ENCODE measurements around the gene PRB2.
"Not testable (repeated sequence)": the region's sequence is repeated elsewhere in the genome, so short reads cannot be mapped to it uniquely, and the experiment has no call there.

The PRB2 gene

GRCh38 chr12:11395467-11395866, at the start of gene PRB2:
Gene PRB2, minus strand, starts transcription at chr12:11395567. Its CDS starts 38 bp downstream, at chr12:11395529.
- not testable (repeated sequence) for DNase-seq (ENCODE audit: low spot score)

- no peak for DNase-seq (ENCODE audit: low spot score)
Observed at GRCh38 chr12:11437966-11438365, 42.6 kb upstream of the PRB2 start.

- DNase-seq (ENCODE audit: low spot score): no peak
Observed at GRCh38 chr12:11433664-11434063, 38.3 kb upstream of the PRB2 start.

GRCh38 chr12:11431486-11431885, 36.1 kb upstream of the PRB2 start:
- DNase-seq (ENCODE audit: low spot score): no peak

- no peak for DNase-seq (ENCODE audit: low spot score)
Observed at GRCh38 chr12:11427341-11427740, 32.0 kb upstream of the PRB2 start.

GRCh38 chr12:11412731-11413130, 17.4 kb upstream of the PRB2 start:
- no peak for DNase-seq (ENCODE audit: low spot score)

- DNase-seq (ENCODE audit: low spot score): no peak
Observed at GRCh38 chr12:11408096-11408495, 12.7 kb upstream of the PRB2 start.

GRCh38 chr12:11397366-11397765, 2.0 kb upstream of the PRB2 start:
- DNase-seq (ENCODE audit: low spot score): no peak

- not testable (repeated sequence) for DNase-seq (ENCODE audit: low spot score)
Observed at GRCh38 chr12:11391456-11391855, 3.9 kb downstream of the PRB2 start.

GRCh38 chr12:11377420-11377819, 17.9 kb downstream of the PRB2 start:
- DNase-seq (ENCODE audit: low spot score): not testable (repeated sequence)

GRCh38 chr12:11361151-11361550, 34.2 kb downstream of the PRB2 start:
- no peak for DNase-seq (ENCODE audit: low spot score)

- not testable (repeated sequence) for DNase-seq (ENCODE audit: low spot score)
Observed at GRCh38 chr12:11360205-11360883, 35.0 kb downstream of the PRB2 start.

- not testable (repeated sequence) for DNase-seq (ENCODE audit: low spot score)
Observed at GRCh38 chr12:11351736-11352135, 43.6 kb downstream of the PRB2 start.

GRCh38 chr12:11348439-11348838, 46.9 kb downstream of the PRB2 start:
- DNase-seq (ENCODE audit: low spot score): no peak

- no peak for DNase-seq (ENCODE audit: low spot score)
Observed at GRCh38 chr12:11347810-11348209, 47.6 kb downstream of the PRB2 start.

GRCh38 chr12:11344500-11344899, 50.9 kb downstream of the PRB2 start:
- no peak for DNase-seq (ENCODE audit: low spot score)

All from AG20443 (cell line).